GM23338 (cell line): ENCODE data around the gene GPR25. TPM values are rescaled to one million over a fixed set of nuclear protein-coding genes. Genes with fewer than 3 reads are reported as not detected.

ENCODE experiments used
- ATAC-seq: fragments of 200-7000 bp; cut with Tn5 transposase; 3 replicates; pipeline ENCODE4 v1.9.1; 2020
- DNase-seq: peaks from one replicate; pipeline ENCODE4 v3.0.0-alpha.2; 2015; ENCODE audit warnings: low spot score
- H2AFZ ChIP-seq: fragments of 200-600 bp; sonication (generic); 2 replicates; pipeline ENCODE4 v1.8.0; 2016; ENCODE audit warnings: antibody characterized with exemption, mild to moderate bottlenecking, moderate library complexity
- H3F3A ChIP-seq: fragments of 200-600 bp; sonication (generic); replicated peaks from 2 replicates; pipeline ENCODE4 v1.8.0; 2017; ENCODE audit warnings: antibody characterized with exemption, mixed run types, low read depth
- H3K27ac ChIP-seq: fragments of 200-600 bp; sonication (generic); 2 replicates; pipeline ENCODE4 v1.6.1; 2016; ENCODE audit warnings: low read depth
- H3K27me3 ChIP-seq: fragments of 200-600 bp; sonication (generic); 2 replicates; pipeline ENCODE4 v1.8.0; 2016; ENCODE audit warnings: mild to moderate bottlenecking, mixed run types, moderate library complexity; ENCODE audit not compliant: insufficient read depth
- H3K36me3 ChIP-seq: fragments of 200-600 bp; sonication (generic); 2 replicates; pipeline ENCODE4 v1.8.0; 2016; ENCODE audit warnings: mild to moderate bottlenecking; ENCODE audit not compliant: insufficient read depth
- H3K4me1 ChIP-seq: fragments of 200-600 bp; sonication (generic); 2 replicates; pipeline ENCODE4 v1.8.0; 2016; ENCODE audit warnings: mild to moderate bottlenecking, moderate library complexity; ENCODE audit not compliant: insufficient read depth
- H3K4me2 ChIP-seq: fragments of 200-600 bp; sonication (generic); 2 replicates; pipeline ENCODE4 v1.7.1; 2017; ENCODE audit warnings: mixed run types
- H3K4me3 ChIP-seq: fragments of 200-600 bp; sonication (generic); 2 replicates; pipeline ENCODE4 v1.6.1; 2016; ENCODE audit warnings: mixed run types
- H3K79me2 ChIP-seq: fragments of 200-600 bp; sonication (generic); replicated peaks from 2 replicates; pipeline ENCODE4 v1.8.0; 2017; ENCODE audit warnings: mild to moderate bottlenecking; ENCODE audit not compliant: insufficient read depth
- H3K9me2 ChIP-seq: fragments of 200-600 bp; sonication (generic); 2 replicates; pipeline ENCODE4 v1.8.0; 2017; ENCODE audit not compliant: insufficient read depth
- H4K20me1 ChIP-seq: fragments of 200-600 bp; sonication (generic); replicated peaks from 2 replicates; pipeline ENCODE4 v1.8.0; 2017; ENCODE audit warnings: mild to moderate bottlenecking; ENCODE audit not compliant: insufficient read depth
- H3K27ac Mint-ChIP-seq: 2 replicates; pipeline ENCODE4 v1.8.0; 2020; ENCODE audit warnings: inconsistent platforms, mild to moderate bottlenecking, moderate library complexity, mixed read lengths
- H3K27me3 Mint-ChIP-seq: 3 replicates; pipeline ENCODE4 v1.8.0; 2022; ENCODE audit warnings: low read depth, mild to moderate bottlenecking, moderate library complexity, mixed read lengths, inconsistent platforms; ENCODE audit not compliant: insufficient read depth, poor library complexity
- H3K36me3 Mint-ChIP-seq: 3 replicates; pipeline ENCODE4 v1.8.0; 2021; ENCODE audit warnings: low read depth, mild to moderate bottlenecking, inconsistent platforms, moderate library complexity, mixed read lengths
- H3K4me1 Mint-ChIP-seq: 3 replicates; pipeline ENCODE4 v1.8.0; 2020; ENCODE audit warnings: mild to moderate bottlenecking, inconsistent platforms, mixed read lengths
- H3K4me3 Mint-ChIP-seq: 3 replicates; pipeline ENCODE4 v1.8.0; 2021; ENCODE audit warnings: moderate library complexity, mild to moderate bottlenecking, inconsistent platforms, mixed read lengths
- H3K9me3 Mint-ChIP-seq: 3 replicates; pipeline ENCODE4 v1.8.0; 2020; ENCODE audit warnings: moderate library complexity, mild to moderate bottlenecking, inconsistent platforms, mixed read lengths
- EZH2 ChIP-seq: fragments of 200-600 bp; sonication (generic); IDR thresholded peaks from one replicate; pipeline ENCODE4 v1.8.0; 2017; ENCODE audit warnings: antibody characterized with exemption, mild to moderate bottlenecking, low read depth; ENCODE audit not compliant: unreplicated experiment
- JUNB ChIP-seq: IDR thresholded peaks from one replicate; pipeline ENCODE4 v1.6.1; 2016; ENCODE audit warnings: antibody characterized with exemption; ENCODE audit not compliant: unreplicated experiment
- NANOG ChIP-seq: IDR thresholded peaks from 2 replicates; pipeline ENCODE4 v1.6.1; 2016; ENCODE audit warnings: antibody characterized with exemption, borderline replicate concordance
- POLR2AphosphoS5 ChIP-seq: IDR thresholded peaks from 2 replicates; pipeline ENCODE4 v1.6.1; 2016; ENCODE audit warnings: antibody characterized with exemption, low read depth
- polyA plus RNA-seq: library from polyadenylated mRNA; unstranded; fragments of >200 nt; fragmentation: Nextera tagmentation; extraction: Ambion mirVana; gene quantifications from 2 replicates; pipeline ENCODE4 v1.2.1, GENCODE V29; 2016
- total RNA-seq: library from RNA; depleted of rRNA; stranded (reverse); fragments of >200 nt; shearing (Covaris generic); gene quantifications from 2 replicates; pipeline ENCODE4 v1.2.3, GENCODE V29; 2014
- TF ChIP-seq, protein P1 (sequence below): IDR thresholded peaks from 2 replicates; pipeline ENCODE4 v1.6.1; 2016; ENCODE audit warnings: antibody characterized with exemption
- TF ChIP-seq, protein P2 (sequence below): fragments of 250-450 bp; sonication (Bioruptor Pico); IDR thresholded peaks from 2 replicates; pipeline ENCODE4 v1.5.0; 2020; ENCODE audit warnings: mild to moderate bottlenecking, moderate library complexity

Gene GPR25
- total and polyA plus RNA-seq, 2 experiments from 2014 or later, result not detected

DNA sequence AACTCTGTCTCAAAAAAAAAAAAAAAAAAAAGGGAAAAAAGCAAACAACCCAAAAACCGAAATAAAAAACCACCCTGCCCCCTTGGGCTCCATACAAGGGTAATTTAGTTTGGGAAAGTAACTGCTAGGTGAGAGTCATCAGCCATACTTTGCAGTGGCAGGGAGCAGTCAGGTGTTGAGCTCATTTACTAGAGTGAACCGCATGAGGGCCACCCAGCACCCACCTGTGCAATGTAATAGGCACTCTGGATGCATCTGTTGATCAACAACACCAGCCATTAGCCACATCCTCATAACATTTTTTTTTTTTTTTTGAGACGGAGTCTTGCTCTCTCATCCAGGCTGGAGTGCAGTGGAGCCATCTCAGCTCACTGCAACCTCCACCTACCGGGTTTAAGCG is 31.0 kb downstream of the GPR25 start (continued):
- no peak for TF ChIP-seq JUNB

DNA sequence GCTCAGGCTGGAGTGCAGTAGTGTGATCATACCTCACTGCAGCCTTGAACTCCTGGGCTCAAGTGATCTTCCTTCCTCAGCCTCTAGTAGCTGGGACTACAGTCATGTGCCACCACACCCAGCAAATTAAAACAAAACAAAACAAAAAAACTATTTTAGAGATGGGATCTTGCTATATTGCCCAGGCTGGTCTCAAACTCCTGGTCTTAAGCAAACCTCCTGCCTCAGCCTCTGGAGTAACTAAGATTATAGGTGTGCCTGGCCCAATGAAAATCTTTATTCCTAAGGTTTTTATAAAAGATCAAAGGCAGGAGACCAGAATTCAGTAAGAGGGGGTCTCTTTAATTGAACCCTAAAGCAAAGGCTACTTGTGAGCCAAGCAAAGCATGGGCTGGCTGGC is 32.0 kb downstream of the GPR25 start:
- H4K20me1 ChIP-seq, result peaks cover 4% of the 10 kb centered on the region; the same call in 1 of the 2 replicates
- no peak overlapping the region for H3K4me2 ChIP-seq
- Mint-ChIP-seq H3K9me3 (no peaks in the 10 kb centered on the region), H3K36me3 (peaks cover 67% of the 10 kb centered on the region), H3K27me3 (peaks cover 5% of the 10 kb centered on the region), H3K27ac (no peak overlapping the region), H3K4me3 (no peak overlapping the region), H3K4me1 (no peaks in the 10 kb centered on the region; the same call in 2 of the 3 replicates)
- H3K27ac ChIP-seq, result no peak overlapping the region
- H3K9me2 ChIP-seq, result no peaks in the 10 kb centered on the region
- no peak overlapping the region for H3K4me3 ChIP-seq
- no peak overlapping the region for H2AFZ ChIP-seq
- no peaks in the 10 kb centered on the region for H3F3A ChIP-seq
- no peaks in the 10 kb centered on the region for H3K27me3 ChIP-seq
- no peaks in the 10 kb centered on the region for H3K4me1 ChIP-seq
- peaks cover 11% of the 10 kb centered on the region; the same call in 1 of the 2 replicates for H3K36me3 ChIP-seq
- no peak for DNase-seq
- TF ChIP-seq JUNB, result no peak
- TF ChIP-seq, protein P1, sequence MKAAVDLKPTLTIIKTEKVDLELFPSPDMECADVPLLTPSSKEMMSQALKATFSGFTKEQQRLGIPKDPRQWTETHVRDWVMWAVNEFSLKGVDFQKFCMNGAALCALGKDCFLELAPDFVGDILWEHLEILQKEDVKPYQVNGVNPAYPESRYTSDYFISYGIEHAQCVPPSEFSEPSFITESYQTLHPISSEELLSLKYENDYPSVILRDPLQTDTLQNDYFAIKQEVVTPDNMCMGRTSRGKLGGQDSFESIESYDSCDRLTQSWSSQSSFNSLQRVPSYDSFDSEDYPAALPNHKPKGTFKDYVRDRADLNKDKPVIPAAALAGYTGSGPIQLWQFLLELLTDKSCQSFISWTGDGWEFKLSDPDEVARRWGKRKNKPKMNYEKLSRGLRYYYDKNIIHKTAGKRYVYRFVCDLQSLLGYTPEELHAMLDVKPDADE, result no peak
- no peak for TF ChIP-seq EZH2
- TF ChIP-seq POLR2AphosphoS5, result no peak
- no peak for TF ChIP-seq NANOG
- TF ChIP-seq, protein P2, sequence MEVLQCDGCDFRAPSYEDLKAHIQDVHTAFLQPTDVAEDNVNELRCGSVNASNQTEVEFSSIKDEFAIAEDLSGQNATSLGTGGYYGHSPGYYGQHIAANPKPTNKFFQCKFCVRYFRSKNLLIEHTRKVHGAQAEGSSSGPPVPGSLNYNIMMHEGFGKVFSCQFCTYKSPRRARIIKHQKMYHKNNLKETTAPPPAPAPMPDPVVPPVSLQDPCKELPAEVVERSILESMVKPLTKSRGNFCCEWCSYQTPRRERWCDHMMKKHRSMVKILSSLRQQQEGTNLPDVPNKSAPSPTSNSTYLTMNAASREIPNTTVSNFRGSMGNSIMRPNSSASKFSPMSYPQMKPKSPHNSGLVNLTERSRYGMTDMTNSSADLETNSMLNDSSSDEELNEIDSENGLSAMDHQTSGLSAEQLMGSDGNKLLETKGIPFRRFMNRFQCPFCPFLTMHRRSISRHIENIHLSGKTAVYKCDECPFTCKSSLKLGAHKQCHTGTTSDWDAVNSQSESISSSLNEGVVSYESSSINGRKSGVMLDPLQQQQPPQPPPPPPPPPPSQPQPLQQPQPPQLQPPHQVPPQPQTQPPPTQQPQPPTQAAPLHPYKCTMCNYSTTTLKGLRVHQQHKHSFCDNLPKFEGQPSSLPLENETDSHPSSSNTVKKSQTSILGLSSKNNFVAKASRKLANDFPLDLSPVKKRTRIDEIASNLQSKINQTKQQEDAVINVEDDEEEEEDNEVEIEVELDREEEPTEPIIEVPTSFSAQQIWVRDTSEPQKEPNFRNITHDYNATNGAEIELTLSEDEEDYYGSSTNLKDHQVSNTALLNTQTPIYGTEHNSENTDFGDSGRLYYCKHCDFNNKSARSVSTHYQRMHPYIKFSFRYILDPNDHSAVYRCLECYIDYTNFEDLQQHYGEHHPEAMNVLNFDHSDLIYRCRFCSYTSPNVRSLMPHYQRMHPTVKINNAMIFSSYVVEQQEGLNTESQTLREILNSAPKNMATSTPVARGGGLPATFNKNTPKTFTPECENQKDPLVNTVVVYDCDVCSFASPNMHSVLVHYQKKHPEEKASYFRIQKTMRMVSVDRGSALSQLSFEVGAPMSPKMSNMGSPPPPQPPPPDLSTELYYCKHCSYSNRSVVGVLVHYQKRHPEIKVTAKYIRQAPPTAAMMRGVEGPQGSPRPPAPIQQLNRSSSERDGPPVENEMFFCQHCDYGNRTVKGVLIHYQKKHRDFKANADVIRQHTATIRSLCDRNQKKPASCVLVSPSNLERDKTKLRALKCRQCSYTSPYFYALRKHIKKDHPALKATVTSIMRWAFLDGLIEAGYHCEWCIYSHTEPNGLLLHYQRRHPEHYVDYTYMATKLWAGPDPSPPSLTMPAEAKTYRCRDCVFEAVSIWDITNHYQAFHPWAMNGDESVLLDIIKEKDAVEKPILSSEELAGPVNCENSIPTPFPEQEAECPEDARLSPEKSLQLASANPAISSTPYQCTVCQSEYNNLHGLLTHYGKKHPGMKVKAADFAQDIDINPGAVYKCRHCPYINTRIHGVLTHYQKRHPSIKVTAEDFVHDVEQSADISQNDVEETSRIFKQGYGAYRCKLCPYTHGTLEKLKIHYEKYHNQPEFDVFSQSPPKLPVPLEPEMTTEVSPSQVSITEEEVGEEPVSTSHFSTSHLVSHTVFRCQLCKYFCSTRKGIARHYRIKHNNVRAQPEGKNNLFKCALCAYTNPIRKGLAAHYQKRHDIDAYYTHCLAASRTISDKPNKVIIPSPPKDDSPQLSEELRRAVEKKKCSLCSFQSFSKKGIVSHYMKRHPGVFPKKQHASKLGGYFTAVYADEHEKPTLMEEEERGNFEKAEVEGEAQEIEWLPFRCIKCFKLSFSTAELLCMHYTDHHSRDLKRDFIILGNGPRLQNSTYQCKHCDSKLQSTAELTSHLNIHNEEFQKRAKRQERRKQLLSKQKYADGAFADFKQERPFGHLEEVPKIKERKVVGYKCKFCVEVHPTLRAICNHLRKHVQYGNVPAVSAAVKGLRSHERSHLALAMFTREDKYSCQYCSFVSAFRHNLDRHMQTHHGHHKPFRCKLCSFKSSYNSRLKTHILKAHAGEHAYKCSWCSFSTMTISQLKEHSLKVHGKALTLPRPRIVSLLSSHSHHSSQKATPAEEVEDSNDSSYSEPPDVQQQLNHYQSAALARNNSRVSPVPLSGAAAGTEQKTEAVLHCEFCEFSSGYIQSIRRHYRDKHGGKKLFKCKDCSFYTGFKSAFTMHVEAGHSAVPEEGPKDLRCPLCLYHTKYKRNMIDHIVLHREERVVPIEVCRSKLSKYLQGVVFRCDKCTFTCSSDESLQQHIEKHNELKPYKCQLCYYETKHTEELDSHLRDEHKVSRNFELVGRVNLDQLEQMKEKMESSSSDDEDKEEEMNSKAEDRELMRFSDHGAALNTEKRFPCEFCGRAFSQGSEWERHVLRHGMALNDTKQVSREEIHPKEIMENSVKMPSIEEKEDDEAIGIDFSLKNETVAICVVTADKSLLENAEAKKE (CRISPR knock-in tag), result no peak
- no peaks in the 10 kb centered on the region for H3K79me2 ChIP-seq
- no peak for ATAC-seq
